NCI-H1092 (cell line): ENCODE data around the gene HIVEP2.

Source experiments
- DNase-seq: peaks from one replicate; lab custom pipeline; 2025; lab: John Stamatoyannopoulos, UW

The HIVEP2 gene

DNA sequence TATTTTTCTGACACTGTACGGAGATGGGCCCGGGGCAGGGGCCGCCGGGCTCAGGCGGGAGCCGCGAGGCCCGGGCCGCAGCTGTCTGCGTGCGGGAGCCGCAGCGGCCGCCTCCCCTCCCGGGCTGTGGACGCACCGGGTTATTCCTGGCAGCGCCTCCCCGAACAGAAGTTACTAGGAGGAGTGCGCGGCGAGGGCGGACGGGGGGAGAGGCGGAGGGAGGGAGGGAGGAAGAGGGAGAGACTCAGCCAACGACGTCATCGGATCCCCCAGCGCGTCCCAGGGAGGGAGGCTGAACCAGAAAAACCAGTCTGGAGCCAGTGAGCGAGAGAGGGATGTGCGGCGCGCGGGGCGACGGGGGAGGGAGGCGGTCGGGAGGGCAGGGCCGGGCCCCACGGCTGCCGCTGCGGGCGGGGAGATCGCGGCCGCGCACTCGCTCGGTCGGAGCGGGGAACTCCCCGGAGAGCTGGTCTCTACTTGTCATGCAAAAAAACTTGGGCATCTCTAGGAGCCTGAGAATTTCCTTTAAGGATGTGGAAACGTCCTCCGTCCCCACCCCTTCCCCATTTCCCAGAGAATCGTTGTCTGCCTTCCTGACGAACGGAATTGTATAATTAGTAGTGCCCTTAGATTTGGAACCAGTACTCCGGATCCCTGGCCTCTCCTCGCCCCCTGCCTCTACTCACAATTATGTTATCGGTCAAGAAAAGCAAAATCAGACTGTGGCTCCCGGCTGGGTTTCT, 1.4 kb upstream of the HIVEP2 start:
- no peak for DNase-seq

DNA sequence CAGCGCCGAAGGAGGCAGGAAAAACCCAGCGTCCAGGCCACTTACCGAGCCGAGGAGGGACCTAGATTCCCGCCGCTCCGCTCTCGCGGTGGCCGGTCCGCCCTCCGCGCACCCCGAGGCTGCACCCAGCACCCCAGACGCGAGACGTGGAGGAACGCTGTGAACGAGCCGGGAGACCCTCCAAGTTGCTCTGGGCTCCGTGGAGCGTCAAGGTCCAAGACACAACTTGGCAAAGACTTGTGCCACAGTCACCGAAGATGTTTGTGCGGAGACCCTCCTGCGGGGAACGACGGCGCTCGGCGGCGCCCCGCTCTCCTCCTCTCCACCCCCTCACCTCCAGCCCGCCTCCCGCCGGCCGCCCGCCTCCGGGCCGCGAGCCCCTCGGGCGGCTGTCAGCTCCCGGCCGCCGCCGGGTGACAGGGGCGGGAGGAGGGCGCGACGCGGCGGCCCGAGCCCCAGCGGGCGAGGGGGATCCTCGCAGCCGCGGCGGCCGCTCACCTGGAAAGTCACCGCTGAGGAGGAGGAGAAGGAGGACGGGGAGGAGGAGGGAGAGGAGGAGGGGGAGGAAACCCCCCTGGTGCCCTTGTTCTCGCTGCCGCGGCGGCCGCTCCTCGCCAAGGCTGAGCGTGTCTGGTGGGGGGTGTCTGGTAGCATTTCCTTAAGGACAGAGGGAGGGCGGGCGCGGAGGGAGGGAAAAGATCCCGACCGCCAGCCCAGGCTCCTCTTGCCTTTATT, 637 bp upstream of the HIVEP2 start:
- no peak for DNase-seq

DNA sequence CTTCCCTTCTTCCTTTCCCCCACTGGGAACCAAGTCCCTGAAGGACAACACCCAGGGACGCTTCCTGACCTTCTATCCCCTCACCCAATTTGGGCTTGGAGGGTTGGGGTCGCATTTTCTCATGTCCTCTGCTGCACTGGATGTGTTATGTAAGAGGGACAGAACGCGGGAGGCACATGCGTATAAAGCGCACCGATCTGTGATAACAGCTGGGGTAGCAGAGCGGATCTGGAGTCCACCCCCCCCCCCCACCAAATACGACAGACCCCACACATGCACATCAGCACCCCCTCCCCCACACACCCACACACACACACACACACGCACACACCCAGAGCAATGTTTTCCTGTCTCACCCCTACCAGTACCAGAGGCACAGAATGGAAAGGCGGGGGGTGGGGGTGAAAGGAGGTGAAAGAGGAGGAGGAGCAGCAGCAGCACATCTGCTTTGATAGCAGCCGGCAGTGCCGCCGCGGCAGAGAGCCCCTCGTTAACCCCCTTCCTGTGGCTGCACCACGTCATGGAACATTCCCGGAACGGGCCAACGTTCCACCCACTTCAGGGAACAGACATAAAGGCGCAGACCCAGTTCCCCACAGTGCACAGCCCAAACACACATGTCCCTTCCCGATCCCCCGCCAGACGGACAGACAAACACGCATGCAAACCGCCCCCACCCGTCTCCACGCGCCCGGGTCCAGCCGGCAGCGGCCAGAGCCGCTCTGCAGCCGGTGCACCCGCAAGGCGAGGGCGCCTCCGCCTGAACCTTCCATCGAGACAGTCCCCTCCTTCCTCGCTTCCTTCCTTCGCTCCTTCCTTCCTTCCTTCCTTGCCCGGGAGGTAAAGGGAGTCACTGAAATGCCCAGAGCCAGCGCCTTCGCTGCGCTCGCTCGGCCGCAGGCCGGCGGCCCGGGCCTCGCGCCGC, 590 bp downstream of the HIVEP2 start:
- no peak for DNase-seq

DNA sequence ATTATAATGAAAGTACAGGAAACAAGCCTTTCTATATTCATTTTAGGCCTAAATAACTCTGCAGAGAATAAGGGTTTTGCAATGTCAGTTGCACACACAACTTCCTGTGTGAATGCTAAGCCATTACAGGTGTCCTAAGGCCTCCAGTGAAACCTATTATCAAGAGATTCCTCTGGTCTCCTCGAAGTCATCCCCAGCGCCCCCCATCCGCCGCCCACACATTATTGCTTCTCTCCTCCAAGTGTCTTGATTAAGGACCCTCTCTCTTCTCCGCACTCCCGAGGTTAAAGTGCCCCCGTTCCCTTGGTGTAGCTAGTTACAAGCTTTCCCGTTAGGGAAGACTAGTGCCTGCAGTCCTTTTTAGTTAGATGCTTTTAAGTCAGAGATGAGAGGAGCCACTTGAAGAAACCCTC, 1.3 kb downstream of the HIVEP2 start:
- no peak for DNase-seq

DNA sequence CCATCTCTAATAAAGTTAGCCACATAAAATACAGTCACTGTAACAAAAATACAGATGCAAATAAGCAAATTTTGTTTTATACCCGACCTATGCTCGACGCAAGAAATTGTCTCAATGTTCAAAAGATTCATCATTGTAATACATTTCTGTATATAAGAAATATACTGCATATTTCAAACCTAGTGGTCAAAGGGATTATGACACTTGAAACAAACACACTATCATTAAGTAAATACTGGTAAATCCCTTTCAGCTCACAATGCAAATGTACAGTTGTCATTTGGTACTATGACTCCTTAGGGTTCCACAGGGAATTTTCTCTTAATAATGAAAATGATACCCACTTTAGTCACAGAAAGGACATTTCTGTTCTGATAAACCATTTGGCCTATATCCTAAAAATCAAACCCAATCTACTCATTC, 2.2 kb downstream of the HIVEP2 start:
- DNase-seq = no peak

DNA sequence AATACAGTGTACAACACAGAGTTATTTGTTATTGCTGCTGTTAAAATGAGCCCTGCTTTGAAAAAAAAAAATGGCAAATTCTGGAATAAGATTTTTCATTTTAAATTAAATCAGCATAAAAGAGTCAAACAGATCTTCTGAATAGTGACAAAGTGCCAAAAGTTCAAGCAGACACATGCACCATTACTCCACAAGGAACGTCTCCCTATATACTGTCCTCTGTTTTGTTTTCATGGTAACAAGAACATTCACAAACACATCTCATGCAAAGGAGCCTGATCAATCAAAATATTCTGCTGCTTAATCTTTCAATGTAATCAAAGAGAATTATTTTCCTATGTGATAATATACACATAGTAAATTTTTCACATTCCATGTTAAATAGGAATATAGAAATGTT, 2.7 kb downstream of the HIVEP2 start:
- no peak for DNase-seq

DNA sequence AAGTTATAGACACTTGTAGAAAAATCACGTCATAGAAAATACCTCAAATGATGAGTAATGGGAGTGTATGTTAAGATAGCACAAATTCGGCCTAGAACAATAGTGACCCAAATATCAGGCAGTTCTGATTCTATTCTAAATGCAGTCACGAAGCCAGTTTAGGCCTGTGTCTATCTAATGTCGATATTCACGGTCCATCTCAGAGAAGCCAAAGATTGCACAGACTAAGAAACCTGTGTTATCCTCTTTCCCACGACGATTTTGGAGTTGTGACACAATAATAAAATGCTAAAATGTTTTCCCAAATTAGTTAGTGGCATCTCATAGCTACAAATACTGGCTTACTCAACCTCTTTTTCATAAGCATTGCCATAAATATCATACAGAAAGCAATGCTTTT, 4.0 kb downstream of the HIVEP2 start:
- DNase-seq = no peak

DNA sequence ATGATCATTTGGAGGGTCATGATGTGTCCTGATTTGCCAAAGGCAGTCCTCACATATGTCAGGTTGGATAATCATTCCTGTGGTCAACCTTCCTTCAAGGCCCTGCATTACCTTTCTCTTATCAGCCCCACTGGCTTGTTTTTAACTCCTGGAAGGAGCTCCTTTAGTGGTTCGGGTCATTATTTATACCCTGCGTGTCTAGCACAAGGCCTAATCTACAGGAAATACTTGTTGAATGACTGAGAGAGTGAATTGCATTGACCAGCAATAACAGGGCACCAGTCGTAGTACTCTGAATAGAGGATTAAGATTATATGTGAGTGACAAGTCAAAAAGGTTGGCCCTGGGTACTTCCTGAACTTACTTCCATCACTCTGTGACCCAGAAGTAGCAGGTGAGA, 4.5 kb downstream of the HIVEP2 start:
- no peak for DNase-seq

DNA sequence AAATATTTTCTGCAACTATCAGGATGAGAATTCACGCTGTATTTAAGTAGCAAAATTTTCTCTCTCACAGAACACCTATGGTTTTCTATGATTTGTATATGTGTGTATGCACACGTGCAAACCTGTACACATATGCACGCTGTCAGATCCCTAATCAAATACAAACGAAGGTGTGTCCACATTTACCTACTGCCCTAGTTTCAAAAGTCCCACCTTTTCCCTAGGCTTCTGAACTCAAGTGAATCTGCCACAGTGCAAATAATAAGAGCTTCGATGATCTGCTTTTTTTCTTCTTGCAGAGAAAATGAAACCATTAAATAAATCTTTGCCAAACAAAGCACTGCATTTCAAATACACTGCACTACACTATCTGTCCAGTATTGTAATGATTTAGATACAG, 6.5 kb downstream of the HIVEP2 start:
- DNase-seq = no peak

DNA sequence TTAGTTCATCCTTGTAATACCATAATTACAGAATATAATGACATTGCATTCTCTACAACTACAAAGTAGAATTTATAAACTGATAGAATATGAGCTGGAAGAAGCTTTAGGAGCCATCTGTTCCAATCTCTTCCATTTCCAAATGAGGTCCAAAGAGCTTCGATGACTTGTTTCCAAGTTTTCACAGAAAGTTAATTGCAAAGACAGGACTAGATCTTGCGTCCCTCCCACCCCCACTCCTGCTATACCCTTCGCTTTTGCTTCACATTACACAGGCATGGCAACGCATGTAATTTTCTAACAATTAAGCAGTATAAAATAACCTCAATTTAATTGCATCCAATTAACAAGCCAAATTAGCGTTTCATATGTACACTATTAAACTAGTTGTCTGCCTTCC, 7.0 kb downstream of the HIVEP2 start:
- no peak for DNase-seq

DNA sequence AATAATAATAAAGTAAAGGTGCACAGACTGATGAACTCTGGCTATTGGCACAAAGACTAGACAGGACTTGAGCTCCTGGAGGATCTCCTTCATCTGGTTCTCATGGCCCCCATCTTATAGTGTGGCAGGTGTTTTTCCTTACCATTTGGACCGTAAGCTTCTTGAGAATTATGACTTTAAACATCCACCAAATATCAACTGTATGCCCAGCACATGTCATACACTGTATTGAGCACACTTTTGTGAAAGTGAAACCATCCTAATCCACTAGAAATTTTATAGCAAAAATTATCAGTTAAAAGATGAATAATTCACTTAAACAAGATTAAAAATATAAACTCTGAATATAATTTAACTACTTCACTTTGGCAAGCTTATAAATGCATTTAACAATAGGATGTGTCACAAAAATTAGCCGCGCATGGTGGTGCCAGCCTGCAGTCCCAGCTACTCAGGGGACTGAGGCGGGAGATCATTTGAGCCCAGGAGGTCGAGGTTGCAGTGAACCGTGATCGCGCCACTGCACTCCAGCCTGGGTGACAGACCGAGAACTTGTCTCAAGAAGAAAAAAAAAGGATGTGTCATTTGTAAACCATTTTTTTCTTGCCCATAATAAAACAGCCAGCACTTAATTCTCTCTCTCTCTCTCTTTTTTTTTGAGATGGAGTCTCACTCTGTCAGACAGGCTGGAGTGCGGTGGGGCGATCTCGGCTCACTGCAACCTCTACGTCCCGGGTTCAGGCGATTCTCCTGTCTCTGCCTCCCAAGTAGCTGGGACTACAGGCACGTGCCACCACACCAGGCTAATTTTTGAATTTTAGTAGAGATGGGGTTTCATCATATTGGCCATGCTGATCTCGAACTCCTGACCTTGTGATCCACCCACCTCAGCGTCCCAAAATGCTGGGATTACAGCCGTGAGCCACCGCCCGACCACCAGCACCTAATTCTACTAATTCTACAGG, 9.1 kb downstream of the HIVEP2 start:
- no peak for DNase-seq

DNA sequence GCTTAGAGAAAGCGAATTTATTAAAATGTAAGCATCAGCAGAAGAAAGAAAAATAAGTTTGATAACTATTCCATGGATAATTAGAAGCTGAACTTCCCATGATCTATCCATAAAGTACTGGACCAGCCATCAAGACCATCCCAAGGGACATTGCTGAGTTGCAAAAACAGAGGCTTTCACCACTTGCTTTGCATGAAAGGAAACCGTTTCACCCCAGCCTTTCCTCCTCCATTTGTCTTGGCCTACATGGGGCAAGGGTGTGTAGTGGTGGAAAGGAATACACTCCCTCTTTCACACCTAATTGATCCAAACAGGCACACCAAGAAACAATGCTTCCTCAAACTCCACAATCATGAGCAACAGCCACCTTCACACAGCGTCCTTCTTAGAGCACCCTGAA, 10.4 kb downstream of the HIVEP2 start:
- DNase-seq = no peak

DNA sequence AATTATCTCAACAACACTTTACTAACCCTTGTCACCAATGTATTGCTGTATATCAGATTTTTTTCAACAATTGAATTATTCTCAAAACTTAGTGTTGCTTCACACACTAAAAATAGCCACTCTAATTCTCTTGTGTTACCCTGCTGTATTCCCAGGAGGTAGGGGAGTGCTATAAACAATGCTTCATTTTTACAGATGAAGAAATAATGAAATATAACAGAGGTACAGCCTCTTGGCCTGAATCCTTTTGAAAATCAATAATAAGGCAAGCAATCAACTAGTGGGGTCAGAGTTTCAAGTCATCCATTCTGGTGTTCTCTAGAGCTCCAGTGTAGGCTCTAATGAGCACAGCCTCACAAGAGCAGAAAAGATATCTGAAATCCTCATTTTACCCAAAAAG, 10.9 kb downstream of the HIVEP2 start:
- DNase-seq = no peak

DNA sequence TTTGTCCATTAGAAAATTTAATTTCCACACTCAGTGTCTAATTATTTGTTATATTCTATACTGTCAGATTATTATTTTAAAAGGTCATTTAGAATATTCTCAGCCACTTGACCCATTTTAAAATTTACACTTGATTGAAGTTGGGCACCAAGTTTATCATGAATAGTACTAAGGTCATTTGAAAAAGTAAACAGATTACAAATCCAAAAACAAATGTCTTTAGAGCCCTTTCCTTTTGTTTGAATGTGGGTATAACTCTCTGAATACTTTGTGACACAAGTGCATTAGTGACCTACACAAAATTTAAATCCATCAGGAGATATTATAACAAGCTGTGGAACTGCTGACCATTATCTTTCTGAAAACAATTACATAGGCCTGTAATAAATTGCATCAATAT, 11.3 kb downstream of the HIVEP2 start:
- no peak for DNase-seq

DNA sequence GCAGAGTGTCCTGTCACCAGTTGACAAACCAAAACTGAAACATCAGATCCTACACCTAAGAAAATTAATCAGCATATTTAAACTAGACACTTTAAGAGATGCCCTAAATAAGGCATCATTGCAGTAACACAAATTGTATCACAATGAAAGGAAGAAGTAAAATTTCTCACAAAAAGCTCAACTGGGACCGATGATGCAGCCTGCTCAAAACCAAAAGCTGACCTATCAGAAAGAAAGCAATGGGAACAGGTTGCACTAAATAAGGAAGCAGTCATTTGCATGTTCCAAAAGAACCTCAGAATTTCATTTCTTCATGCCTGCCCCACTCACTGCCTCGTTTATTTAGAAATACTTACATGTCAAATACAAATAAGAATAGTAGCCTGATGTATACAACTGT, 12.1 kb downstream of the HIVEP2 start:
- no peak for DNase-seq

DNA sequence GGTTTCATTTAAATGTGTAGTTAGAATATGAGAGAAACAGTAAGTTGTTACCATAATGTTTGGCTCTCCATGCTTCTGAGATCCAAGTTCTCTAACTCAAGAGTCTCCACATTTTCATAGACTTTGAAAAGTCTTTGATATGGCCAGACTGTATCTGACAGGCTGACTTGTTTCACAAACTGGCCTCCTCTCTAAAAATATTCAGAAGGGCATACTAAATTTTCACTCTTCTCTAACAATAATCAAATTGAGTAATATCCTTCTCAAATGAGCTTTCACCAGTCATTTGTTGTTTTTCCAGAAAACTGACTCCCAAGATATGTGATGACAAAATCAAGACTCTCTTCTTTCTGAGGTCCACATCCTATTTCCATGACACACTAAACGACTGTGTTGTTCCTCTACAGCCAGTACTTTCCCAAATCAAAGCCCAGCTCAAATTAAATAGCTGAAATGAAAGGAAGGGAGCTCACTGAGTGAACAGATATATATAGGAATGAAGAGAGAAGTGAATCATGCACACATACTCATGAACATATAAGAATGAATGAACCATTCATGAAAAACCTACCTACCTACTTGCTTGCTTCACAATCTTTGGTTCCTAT, 15.1 kb downstream of the HIVEP2 start:
- no peak for DNase-seq

DNA sequence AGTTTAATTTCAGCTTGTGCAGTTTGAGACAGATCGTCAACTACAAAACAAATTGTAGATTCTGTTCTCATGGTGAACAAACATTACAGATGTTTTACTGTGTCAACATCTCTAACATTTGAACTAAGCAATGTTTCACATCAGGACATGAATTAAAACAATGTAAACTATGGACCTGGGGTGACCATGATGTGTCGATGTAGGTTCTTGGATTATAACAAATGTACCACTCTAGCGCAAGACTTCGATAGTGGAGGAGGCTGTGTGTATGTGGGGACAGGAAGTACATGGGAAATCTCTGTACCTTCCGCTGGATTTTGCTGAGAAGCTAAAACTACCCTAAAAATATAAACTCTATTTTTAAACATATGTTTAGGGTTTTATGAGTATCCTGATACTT, 17.1 kb downstream of the HIVEP2 start:
- no peak for DNase-seq

DNA sequence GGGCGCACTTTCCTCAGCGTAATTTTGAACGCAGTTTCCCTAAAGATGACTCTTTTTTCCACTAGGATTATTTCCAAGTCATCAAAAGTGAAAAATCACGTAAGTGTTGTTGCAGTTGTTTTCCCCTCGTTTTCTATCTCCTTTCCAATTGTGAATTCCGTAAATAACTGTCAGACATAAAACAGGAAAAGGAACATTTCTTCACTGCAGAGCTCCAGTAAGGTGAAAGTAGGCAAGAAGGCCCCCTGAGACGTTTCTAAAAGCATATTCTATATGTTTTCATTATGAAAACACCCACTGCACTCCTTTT, 17.8 kb downstream of the HIVEP2 start:
- DNase-seq = no peak

DNA sequence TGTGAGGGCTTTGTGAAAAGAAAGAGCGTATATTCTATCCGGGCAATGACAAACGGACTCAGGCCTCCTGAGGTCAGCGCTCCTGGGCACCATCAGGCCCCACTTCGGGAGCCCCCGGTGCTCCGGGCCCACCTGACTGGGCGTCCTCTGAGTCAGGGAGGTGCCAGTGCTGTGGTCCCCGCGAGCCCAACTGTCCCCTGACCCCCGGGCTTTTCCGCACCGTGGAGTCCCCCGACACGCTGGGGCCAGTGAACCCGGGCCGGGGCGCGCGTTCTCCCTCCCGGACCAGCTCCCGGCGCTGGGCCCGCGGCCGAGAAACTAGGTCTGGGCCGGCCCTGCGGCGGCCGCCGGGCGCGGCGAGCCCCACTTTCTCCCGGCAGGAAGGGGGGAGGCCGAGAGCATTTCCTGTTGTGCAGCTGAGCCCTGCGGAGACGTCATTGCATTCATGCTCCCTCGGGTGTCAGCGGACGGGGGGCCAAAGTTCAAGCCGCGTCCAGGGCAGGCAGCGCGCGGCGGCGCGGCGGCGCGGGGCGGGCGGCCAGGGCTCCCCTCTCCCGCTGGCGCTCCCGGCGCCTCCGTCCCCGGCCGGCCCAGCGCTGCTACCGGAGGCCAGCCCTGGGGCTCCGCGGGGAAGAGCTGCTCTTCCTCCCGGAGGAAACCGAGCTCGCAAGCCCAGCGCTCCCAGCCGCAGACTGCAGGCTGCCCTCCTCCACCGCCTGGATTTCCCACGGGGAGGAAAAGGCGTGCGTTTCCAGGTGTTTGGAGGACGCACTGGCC, 18.3 kb downstream of the HIVEP2 start:
- DNase-seq = no peak

DNA sequence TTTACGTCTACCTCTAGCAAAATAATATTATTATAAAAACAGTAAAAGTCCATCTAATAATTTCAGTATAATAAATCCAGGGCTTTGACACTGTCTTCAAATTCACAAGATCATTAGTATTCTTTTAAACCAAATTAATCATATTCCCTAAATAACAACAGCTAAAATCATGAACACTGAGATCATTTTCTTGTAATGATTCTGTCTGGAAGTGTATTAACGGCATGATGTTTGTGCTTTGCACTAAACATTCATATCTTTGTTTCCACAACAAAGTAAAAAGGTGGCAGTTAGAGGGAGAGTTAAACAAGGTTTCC, 18.8 kb downstream of the HIVEP2 start:
- no peak for DNase-seq
